ENCODE data around the gene RAPGEF3. TPM values are rescaled to one million over a fixed set of nuclear protein-coding genes. Genes with fewer than 3 reads are reported as not detected.

The RAPGEF3 gene
- total RNA-seq, 1 donor from 2014 or later = 26.3 TPM

DNA sequence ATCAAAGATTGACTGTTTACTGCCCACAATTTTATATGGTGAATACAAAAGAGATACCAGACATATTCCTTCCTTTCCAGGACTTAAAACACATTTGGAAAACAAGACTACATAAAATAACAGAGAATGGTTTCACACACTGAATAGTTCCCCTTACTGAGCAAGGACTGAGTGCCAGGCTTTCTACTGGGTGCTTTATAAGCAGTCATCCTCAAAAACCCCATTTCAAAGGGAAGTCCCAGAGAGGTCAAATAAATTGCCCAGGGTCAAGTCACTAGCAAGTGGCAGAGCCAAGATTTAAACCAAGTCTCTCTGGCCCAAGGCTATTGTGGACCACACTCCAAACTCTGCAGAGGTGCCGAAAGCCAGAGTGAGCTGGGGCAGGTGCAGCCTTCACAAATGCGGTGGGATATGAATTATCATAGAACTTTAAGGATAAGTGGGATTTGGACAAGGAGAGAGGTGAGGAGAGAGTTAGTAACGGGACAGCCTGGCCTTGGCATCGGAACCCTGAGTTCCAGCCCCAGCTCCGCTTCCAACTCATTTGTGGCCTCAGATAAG lies 43.8 kb downstream of the RAPGEF3 start:
- intact Hi-C loops (cut with DNase I) = loop anchor here (1.0 kb wide), 1 partner anchor 50 kb away; no protein-coding TSS in a partner anchor
- DNase-seq (ENCODE audit: low spot score) = no peak

DNA sequence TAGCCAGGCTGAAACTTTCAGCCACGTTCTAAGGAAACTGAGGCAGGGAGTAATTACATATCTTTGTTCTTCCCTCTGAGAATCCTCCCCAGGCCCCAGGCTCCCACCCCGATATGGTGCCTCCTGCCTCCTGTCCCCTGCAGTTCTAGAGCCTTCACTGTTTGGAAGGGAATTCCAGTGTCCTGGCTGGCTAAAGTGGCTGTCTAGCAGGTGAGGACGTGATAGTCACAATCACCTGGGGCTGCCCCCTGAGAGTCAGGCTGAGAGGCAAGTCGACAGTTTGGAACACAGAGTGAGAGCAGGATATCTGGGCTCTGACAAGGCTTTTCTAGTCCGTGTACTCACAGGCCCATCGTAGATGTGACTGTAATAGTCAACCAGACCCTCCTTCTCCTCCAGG lies 46.5 kb downstream of the RAPGEF3 start:
- intact Hi-C loops (cut with DNase I) = no loop called here
- DNase-seq (ENCODE audit: low spot score) = no peak

DNA sequence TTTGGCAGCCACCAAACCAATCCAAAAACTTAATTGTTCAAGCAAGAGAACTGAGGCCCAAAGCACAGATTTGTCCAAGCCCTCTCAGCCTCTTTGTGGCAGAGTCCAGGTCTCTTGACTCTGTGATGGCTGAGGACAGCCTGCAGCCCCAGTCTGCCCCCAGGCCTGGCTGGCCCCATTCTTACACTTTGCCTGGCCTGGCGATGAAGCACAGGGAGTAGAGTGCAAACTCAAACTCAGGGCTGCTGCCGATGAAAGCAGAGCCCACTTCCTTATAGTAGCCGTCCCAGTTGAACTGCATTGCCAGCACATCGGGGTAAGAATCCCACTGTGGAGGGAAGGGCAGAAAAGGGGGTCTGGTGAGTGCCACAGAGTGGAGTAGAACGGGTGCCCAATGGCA lies 47.2 kb downstream of the RAPGEF3 start:
- intact Hi-C loops (cut with DNase I) = no loop called here

DNA sequence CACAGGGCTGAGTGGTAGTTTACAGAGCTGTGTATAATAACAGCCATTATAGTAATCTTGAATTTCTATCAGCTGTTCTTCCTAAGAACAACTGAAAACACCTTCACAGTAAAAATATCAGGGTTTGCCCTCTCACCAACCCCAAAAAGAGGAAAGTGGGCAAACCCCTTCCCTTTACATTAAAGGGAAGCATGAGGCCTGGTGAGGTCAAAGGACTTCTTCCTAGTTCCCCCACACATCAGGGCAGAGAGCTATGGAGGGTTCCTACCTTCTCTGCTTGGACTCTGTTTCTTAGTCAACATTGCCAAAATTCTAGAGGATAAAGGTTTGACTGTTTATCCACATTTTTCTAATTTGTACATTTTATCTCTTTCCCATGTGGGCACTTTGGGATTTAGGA lies 48.4 kb downstream of the RAPGEF3 start:
- no peak for DNase-seq (ENCODE audit: low spot score)
- intact Hi-C loops (cut with DNase I) = no loop called here

More for the DNA sequence above, 47.2 kb downstream of the RAPGEF3 start:
- no peak for DNase-seq (ENCODE audit: low spot score)

DNA sequence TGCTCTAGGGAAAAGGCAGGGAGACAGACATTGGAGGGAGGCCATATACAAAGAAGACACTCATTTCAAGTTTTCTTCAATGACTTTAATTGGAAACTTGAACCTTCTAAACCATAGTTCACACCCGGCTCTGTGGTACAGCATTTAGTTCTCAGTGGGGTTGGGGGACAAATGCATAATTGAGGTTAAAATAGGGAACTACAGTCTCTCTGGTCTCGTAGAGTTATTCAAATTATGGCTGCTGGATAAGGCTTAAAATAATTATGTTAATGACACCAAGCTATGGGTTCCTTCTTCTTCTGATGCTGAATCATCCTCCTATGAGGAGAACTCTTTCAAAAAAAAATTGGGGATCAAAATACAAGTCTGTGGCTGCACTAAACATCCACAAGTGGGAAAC lies 49.0 kb downstream of the RAPGEF3 start:
- DNase-seq (ENCODE audit: low spot score) = no peak
- intact Hi-C loops (cut with DNase I) = no loop called here

DNA sequence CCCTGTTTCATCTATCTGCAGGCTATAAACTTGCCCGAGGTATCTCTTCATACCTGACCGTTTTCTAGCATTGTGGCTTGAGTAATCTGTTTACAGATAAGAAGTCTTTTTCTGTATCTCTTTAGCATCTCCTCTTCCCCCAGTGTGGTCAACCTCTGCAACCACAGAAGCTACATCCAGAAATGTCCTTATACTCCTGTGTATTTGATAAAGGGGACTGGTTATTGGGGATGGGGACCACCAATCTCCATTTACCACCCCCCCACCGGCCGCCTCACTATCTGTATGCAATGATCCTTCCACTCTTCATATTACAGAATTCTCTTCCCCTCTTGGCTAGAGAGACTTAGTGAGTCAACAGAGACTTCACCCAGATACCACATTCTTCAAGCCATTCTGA lies 49.4 kb downstream of the RAPGEF3 start:
- intact Hi-C loops (cut with DNase I) = no loop called here
- DNase-seq (ENCODE audit: low spot score) = no peak

DNA sequence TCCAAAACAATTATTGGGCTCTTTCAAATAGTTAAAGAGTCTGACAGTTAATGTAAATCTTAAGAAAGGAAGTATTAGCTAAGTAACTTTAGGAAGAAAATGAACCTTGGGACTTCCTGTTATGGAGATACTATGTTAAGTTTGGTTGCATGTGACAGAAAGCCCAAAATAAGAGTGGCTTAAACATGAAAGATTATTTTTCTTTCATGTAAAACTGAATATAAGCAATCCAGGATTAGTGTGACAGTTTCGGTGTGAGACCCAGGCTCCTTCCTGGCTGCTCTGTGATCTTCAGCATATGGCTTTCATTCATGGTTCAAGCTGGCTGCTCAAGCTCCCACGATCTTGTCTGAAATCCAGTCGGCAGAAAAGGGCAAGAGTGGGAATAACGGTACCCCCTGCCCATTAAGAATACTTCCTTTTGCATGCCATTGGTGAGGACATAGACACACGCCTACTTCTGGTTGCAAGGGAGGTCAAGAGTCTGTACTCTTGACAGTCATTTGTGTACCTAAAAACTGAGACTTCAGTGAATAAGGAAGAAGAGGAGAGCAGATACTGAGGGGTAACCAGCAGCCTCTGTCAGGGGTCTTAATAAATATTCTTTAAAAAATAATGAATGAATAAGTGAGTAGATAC lies 50.7 kb downstream of the RAPGEF3 start:
- intact Hi-C loops (cut with DNase I) = no loop called here
- DNase-seq (ENCODE audit: low spot score) = no peak

DNA sequence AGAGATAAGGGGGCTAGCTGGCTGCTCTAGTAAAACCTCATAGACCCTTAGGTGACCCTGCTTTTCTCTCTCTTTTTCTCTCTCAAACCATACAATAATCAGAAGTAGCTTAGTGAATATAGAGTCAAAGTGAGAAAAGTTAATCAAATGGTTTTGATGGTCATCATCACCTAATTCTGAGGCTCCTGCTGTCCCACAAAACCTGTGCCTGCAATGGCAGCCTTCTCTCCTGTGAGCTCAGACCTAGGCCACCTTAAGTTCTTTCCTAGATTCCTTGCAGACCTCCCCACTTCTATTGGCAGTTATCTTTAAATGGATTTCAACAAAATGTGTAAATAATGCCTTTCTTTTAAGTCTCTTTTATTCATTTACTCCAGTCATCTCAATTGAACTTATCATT lies 51.3 kb downstream of the RAPGEF3 start:
- no peak for DNase-seq (ENCODE audit: low spot score)
- intact Hi-C loops (cut with DNase I) = no loop called here

DNA sequence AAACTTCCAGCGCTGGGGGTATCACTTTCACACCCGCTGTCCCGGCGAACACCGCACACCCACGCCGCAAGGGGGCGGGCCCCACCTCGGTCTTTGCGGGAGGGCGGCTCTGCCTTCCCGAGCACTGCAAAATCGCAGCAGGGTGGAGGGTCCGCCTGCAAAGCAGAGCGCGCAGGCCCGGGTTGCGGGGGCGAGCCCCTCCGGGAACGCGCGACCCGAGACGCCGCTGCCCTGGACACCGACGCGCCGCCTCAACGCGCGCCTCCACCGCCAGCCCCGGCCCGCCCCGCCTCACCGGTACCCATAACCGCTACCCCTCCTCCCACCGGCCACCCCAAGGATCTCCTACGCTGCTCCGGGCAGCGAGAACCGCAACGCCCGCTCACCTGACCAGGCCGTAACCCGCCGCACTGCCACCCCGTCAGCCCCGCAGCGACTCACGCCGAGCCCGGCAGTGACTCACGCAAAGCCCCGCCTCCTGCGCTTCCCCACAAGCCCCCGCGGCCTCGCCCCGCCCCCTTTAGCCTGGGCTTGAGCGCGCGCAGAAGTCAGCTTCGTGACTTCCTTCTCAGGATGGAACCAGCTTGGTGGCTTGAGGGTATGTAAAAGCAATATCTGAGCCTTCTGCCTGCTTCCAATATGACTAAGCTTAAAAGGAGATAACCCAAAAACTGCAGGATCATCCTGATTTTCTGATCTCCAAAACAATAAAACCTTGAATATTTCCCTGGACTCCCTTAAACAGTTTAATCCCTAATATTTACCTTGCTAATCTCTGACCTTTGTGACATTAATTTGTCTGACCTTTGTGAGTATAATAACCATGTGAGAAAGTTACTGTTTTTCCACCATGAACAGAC lies 52.9 kb downstream of the RAPGEF3 start, which contains the start of gene RPAP3:
RPAP3 (minus strand) TSS at position 465 of the 860 bp plus-strand sequence. CDS start 3,190 bp downstream, outside the sequence.
- intact Hi-C loops (cut with DNase I) = no loop called here
- DNase-seq (ENCODE audit: low spot score) = peak; percentile 99

DNA sequence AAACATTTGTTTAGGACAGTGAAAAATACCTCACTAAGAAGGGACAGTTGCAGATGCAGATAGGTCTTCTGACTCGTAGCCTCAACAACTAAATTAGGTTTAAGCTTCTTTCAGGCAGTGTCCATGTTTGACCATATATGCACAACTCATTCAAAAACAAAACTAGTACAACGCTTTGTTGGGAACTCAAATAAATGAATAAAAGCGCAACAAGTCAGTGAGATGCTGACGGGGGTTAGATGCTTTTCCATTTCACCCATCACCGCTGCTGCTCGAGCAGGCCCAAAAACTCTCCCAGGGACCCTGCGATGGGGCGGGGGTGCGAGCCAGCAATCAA lies 53.5 kb downstream of the RAPGEF3 start:
- DNase-seq (ENCODE audit: low spot score) = no peak
- intact Hi-C loops (cut with DNase I) = no loop called here

DNA sequence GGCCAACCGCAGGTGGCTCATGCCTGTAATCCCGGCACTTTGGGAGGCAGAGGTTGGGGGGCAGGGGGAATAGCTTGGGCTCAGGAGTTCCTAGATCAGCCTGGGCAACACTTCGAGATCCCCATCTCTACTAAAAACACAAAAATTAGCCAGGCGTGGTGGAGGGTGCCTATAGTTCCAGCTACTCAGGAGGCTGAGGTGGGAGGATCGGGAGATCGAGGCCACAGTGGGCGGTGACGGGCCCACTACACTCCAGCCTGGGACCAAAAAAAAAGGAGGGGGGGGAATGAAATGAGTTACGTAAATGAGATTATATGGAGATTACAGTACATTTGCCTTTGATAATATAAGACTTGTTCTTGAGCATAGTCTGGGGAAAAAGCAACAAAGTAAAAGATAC lies 54.0 kb downstream of the RAPGEF3 start:
- intact Hi-C loops (cut with DNase I) = no loop called here

DNA sequence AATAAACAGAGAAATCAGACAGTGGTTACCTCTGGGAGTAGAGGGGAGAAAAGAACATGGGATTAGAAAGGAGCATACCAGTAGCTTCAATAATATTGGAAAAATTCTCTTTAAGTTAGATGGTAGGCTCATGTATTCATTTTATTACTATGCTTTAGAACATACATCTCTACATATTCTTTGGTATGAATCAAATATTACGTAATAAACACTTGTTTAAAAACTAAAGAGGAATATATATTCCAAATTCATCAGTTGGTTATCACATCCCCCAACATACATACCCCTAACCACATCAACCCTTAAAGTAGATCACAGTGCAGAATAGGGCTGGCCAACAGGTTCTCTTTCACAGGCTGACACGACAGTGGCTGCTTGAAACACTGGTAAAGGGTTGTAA lies 58.4 kb downstream of the RAPGEF3 start:
- intact Hi-C loops (cut with DNase I) = no loop called here
- no peak for DNase-seq (ENCODE audit: low spot score)

More for the DNA sequence above, 54.0 kb downstream of the RAPGEF3 start:
- no peak for DNase-seq (ENCODE audit: low spot score)

DNA sequence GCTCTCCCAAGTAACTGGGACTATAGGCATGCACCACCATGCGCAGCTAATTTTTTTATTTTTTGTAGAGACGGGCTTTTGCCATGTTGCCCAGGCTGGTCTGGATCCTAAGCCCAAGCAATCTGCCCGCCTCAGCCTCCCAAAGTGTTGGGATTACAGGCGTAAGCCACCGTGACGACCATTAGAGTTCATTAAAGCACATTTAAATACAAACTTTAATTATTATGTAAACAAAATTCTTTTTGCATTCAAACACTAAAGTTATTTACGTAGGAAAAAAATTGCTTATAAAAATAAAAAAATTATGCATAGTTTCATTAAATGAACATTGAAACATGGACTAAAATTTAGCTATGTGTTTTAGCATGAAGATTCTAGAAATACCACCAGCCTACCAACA lies 60.0 kb downstream of the RAPGEF3 start:
- intact Hi-C loops (cut with DNase I) = no loop called here
- DNase-seq (ENCODE audit: low spot score) = no peak

DNA sequence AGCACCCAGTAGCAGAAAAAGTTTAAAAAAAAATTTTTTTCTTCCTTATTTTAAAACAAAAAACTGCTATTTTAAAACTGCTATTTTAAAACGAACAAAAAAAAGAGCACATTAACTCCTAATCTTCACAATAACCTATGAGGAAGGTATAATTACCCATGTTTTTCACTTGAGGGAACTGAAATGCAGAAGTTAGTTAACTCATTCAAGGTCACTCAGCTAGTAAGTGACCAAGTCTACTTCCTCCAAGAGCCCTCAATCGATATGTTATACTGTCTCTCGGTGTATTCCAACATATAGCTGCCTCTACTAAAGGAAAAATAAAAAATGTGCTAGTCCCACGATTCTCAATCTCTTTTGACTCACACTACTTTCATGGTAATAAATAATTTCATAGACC lies 60.6 kb downstream of the RAPGEF3 start:
- intact Hi-C loops (cut with DNase I) = no loop called here
- no peak for DNase-seq (ENCODE audit: low spot score)

DNA sequence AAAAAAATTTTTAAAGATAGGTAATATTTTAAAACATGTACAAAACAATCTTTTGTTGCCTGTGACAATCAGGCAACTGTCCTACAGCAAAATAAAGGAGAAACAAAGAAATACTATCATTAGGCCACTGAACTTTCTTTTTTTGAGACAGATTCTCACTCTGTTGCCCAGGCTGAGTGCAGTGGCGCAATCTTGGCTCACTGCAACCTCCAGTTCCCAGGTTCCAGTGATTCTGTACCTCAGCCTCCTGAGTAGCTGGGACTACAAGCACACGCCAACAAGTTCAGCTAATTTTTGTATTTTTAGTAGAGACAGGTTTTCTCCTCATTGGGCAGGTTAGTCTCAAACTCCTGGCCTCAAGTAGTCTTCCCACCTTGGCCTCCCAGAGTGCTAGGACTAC lies 69.5 kb downstream of the RAPGEF3 start:
- intact Hi-C loops (cut with DNase I) = loop anchor here (5.0 kb wide), 2 partner anchors 37 to 657 kb away; no protein-coding TSS in a partner anchor
- no peak for DNase-seq (ENCODE audit: low spot score)

DNA sequence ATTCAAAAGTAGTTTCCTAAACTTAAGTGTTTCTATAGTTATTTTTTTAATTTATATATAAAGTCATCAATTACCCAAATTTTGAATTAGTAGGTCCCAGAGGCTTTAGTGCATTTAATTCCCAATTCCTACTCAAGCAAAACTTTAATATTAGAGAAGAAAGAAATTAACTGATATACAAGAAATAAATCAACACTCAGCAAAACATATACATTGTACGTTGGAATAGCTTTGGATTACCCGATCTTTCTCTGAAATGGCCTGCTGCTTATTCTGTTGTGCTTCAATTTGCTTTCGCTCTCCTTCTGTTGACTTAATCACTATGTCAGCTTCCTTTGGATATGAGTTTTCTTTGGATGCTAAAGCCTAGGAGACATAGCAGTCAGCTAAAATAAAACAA lies 71.0 kb downstream of the RAPGEF3 start:
- DNase-seq (ENCODE audit: low spot score) = no peak
- intact Hi-C loops (cut with DNase I) = loop anchor here (5.0 kb wide), 2 partner anchors 35 to 655 kb away; no protein-coding TSS in a partner anchor

DNA sequence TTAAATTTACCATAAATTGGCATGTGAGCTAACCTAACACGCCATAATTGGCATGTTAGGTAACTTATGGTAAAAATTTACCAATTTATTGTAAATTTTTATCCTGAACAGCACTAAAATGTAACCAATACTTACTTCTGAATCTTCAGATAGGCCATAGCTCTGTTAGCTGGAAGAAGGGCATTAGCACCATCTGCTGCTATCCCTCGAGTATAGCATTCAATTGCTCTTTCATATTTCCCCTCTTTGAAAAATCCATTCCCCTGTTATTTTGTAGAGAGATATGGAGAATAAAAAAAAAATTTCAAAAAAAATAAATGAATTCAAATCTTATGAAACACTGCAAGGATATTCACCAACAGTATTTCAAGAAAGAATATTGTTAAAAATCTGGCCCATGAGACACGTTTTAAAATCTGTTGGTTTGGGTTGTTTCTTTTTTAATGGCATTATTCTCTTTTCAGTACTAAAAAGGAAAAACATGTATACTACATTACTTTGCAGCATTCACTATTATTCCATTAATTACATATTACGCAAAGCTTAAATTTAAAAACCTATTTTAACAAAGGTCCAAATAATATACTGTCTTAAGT lies 71.9 kb downstream of the RAPGEF3 start:
- no peak for DNase-seq (ENCODE audit: low spot score)
- intact Hi-C loops (cut with DNase I) = loop anchor here (5.0 kb wide), 2 partner anchors 34 to 654 kb away; no protein-coding TSS in a partner anchor
